Measurements from ENCODE around the gene RAB3B. TPM values are rescaled to one million over a fixed set of nuclear protein-coding genes. Genes with fewer than 3 reads are reported as not detected.

The RAB3B gene
- total and polyA plus RNA-seq, 2 of the 4 experiments (the other 2 are of a cell fraction): 33.6 to 78.5 TPM

DNA sequence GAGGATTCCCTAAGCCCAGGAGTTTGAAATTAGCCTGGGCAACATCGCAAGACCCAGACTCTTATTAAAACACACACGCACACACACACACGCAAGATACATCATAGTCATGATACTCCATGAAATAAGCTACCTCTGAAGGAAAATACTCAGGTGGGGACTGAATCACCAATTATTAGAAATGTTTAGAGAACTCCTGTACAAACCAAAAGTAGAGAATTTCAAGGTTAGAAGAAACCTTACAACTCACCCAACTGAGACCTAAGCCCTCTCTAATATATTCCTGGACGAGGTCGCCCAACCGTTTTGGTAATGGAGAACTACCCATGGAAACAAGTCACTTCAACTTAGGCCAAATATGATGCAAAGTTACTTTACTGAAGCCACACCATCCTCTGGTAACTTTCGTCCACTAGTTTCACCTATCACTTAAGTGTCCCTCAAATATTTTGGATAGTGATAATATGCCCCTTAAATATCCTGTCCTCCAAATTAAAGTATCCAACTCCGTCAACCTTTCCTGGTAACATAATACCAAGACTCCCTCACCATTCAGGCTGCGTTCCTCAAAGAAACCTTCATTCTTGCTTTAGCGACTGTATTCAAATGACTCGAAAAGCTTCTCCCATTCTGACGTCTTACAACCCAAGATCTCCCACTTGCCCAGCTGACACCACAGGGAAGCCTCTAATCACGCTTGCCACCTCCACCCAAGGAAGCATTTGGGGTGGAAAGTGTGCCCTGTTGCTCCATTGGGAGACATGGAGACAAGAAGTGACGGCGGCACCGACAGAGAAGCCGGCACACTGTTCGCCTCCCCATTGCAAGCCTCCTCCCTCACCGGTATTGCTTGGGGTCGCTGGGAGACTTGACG is 112.8 kb downstream of the RAB3B start:
- intact Hi-C loops (cut with micrococcal nuclease) (no loop called here), dilution Hi-C loops (cut with HindIII; ENCODE audit: low sequenced_read_pairs, unreplicated experiment) (no loop called here), in situ Hi-C loops (cut with MboI; ENCODE audit: low sequenced_read_pairs) (loop anchor here (25.0 kb wide), 1 partner anchor 410 kb away; no protein-coding TSS in a partner anchor)
- 0% methylated on average over 3 of the region's 21 CpGs; no CpG with 5 or more reads in 1 of the 2 experiments for WGBS, 2 experiments (ENCODE audit: extremely low coverage in 2 of 2, insufficient read length in 1 of 2)
- Histone ChIP-seq H4K8ac (ENCODE audit: low read depth in 2 of 2, low read length in 2 of 2) (peak overlapping the region; percentile 75 to 83), H2BK15ac (ENCODE audit: low read depth, low read length) (peak overlapping the region; percentile 39; the same call in 1 of the 3 replicates), H3K56ac (ENCODE audit: extremely low read depth, insufficient read depth, low read length) (peak overlapping the region; percentile 84), H2BK5ac (ENCODE audit: low read depth, low read length, poor library complexity, severe bottlenecking) (peak overlapping the region; percentile 93), H4K20me1 (ENCODE audit: insufficient read depth, low read length) (peaks cover 33% of the 10 kb centered on the region), H3K4me2 (ENCODE audit: low read depth, low read length) (peak overlapping the region; percentile 81), H3K14ac (replicated peaks; ENCODE audit: low read depth, low read length) (peak overlapping the region; percentile 88), H3K18ac (ENCODE audit: low read depth, low read length) (peak overlapping the region; percentile 83), H2BK120ac (ENCODE audit: low read depth, low read length) (peak overlapping the region; percentile 64; the same call in 1 of the 2 replicates), H3K9ac (ENCODE audit: low read depth, low read length) (peak overlapping the region; percentile 96), H3K9me3 (ENCODE audit: control insufficient read depth, insufficient read depth, low read length) (no peaks in the 10 kb centered on the region), H4K5ac (ENCODE audit: low read depth, low read length) (peak overlapping the region; percentile 81), H3K9me1 (ENCODE audit: insufficient read depth, low read length) (peaks cover 6% of the 10 kb centered on the region), H2AK5ac (ENCODE audit: low read depth, low read length) (peak overlapping the region; percentile 78), H3K27me3 (ENCODE audit: control insufficient read depth, insufficient read depth, low read length) (no peaks in the 10 kb centered on the region), H3K4ac (ENCODE audit: low read depth, low read length) (peak overlapping the region; percentile 94), H2AK9ac (replicated peaks; ENCODE audit: low read depth, low read length, poor library complexity) (peak overlapping the region; percentile 97), H3K79me1 (ENCODE audit: low read depth in 1 of 2, low read length in 2 of 2) (peaks cover 2 to 45% of the 10 kb centered on the region in 2 experiments; a peak in 3 of 4 replicates), H3K36me3 (ENCODE audit: control insufficient read depth, insufficient read depth, low read length) (peaks cover 5% of the 10 kb centered on the region), H3K4me3 (ENCODE audit: insufficient read depth, low read depth, low read length) (peak overlapping the region; percentile 83), H2AFZ (replicated peaks; ENCODE audit: low read length, poor library complexity) (peak overlapping the region; percentile 94), H3K4me1 (ENCODE audit: control insufficient read depth, insufficient read depth, low read length) (peaks cover 3% of the 10 kb centered on the region; the same call in 1 of the 2 replicates), H4K91ac (ENCODE audit: insufficient read depth, low read depth, low read length) (peak overlapping the region; percentile 89), H2BK20ac (ENCODE audit: low read depth, low read length) (no peak overlapping the region; the same call in 1 of the 2 replicates), H3K27ac (ENCODE audit: insufficient read depth, low read length) (peak overlapping the region; percentile 95), H3K23ac (ENCODE audit: low read depth, low read length) (peak overlapping the region; percentile 89)
- ChIA-PET POLR2A (ENCODE audit: unreplicated experiment) (no interaction called here), CTCF (no interaction called here)
- no TSS peak for BruUV-seq (replicated peaks)
- ATAC-seq (ENCODE audit: low read depth): peak; percentile 6; the same call in 1 of the 2 replicates
- peak; percentile 42 for DNase-seq
- no peak for TF ChIP-seq NFE2L2 (IDR thresholded peaks at IDR 0.05; ENCODE audit: low read depth, low read length)
- no peak for TF ChIP-seq BHLHE40 (IDR thresholded peaks at IDR 0.05; ENCODE audit: low read depth, low read length)
- 0 out of 2 replicates have a peak, but pooled peaks have one; percentile 4 for TF ChIP-seq CHD1 (IDR thresholded peaks at IDR 0.05; ENCODE audit: low read depth, low read length)

Measured in IMR-90 (cell line).